Cerebellar nuclear complex (tissue), 1 donor: ENCODE measurements around the gene ENPP3.

Experiments used
- DNase-seq, 2 experiments: peaks; one replicate each; lab custom pipeline; 2025; lab: John Stamatoyannopoulos, UW

The ENPP3 gene

DNA sequence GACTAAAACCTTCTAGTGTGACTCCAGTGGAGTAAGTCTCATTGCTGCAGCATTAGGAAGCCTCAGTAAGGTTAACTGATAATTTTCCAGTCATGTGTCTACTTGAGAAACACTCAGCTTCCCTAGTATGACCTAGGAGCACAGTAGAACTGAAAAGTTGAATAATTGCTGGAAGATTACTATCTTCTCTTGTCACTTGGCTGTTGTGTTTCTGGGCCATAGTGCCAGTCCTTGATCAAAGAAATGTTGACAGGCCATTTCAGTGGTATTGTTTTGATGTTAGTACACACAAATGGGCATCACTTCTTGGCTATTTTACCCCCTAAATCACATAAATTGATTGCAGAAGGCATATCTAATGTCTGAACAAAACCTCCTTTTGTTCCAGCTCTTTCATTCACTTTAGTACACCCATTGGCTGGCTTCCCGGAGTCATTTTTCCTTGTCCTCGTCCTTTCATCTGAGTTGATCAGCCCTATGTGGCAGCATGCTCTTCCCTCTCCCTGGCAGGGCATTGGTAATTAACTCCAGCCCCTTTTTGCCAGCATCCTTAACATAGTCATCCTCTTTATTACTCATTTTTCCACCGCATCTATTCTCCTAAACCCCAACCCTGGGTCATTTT lies 6.0 kb downstream of the ENPP3 start:
- no peak for DNase-seq

DNA sequence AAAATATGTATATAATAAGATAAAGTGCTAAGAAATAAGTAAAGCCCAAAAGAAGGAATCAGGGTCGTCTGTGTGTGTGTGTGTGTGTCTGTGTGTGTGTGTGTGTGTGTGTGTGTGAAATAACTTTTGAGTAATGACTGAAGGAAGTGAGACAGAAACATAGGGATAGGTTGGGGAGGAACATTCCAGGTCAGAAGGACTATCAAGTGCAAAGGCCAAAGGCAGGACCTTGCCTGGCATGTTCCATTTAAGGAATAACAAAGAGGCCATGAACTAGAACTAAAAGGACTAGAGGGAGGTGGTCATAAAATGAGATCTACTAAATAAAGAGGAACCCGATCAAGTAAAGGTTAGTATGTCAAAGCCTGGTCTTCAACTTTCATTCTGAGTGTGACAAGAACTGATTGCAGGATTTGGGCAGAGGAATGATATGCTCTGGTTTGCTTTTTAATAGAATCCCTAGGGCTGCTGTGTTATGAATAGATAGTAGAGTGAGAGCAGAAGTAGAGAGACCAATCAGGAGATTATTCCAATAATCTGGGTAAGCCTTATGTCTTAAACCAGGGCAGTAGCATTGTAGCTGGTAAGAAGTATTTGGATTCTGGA lies 6.9 kb downstream of the ENPP3 start:
- DNase-seq: no peak

DNA sequence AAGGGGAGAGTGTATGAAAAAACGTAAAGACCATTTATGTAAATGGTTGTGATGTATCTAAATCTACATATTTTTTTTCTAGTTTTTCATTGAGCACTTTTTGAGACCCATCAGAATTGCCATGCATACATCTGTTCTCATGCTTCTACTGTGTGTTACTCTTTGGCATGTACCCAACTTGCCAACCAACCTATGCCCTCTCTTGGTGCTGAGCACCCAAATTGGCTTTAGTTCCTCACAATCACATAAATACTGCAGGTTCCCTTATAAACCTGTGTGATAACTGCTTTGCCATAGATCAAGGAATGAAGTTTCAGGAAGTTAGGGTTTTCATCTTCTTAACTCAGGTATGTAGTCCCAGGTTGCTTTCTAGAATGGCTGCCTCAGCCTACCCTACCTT lies 7.8 kb downstream of the ENPP3 start:
- DNase-seq: no peak

DNA sequence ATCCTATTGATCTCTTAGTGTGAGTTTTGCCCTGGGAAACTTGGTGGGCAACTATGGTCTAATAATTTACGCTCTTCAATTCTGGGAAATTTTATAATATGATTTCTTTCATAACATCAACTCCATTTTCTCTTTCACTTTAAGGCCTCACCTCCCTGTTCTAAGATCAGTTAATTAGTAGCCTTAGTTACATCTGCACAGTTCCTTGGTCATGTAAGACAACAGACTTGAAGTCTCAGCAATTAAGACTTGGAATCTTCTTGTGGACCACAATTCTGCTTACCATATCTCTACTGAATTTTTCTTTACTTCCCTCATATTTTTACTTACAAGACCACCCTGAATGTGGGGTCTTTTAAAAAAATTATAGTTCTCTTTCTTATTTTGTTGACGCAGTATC lies 8.7 kb downstream of the ENPP3 start:
- DNase-seq: no peak

DNA sequence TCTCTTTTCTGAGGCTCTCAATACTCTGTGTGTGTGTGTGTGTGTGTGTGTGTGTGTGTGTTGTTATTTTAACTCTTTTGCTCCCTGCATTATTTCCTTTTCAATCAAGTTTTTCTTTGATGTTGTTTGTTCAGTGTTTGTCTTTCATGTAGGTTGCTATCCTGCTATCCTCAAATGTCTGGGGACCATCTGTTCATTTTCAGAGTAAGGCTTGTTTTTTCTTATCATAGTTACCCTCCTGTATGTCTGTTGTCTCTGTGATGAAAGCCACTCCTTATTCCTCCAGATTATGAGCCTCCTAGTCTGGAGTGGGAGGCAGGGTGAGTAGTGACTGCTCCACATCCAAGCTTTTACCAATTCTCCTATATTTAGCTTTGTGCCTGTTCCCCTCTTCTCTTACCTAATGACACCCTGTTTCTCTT lies 9.2 kb downstream of the ENPP3 start:
- DNase-seq: no peak

DNA sequence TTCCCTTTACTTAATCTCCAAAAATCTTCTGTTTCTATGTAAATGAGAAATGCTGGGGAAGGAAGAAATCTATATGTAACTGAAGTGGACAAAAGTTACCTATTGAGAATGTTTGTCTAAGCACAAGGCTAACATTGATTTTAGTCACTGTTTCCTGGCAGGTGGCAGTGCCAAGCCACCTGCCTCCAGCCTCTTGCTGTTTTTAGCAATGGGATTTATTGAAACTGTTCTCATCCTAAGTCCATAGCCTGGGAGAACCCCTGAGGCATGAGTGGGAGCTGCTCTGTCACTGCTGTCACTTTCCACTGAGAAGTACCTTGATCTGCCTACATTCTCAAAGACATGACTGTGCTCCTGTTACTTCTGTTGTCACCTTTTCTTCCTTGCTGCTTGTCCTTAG lies 14.7 kb downstream of the ENPP3 start:
- DNase-seq: no peak

DNA sequence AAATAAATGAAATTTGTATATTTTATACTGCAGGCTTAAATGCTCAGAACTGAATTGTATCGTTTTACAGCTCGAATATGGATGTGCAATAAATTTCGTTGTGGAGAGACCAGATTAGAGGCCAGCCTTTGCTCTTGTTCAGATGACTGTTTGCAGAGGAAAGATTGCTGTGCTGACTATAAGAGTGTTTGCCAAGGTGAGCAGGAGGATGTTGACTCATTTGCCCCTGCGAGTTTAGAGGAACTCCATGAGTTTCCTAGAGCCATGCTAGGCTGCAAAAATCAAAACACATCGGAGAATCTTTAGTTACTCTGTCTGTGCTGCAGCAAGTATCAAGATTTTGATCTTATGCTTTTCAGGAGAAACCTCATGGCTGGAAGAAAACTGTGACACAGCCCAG lies 15.4 kb downstream of the ENPP3 start:
- no peak for DNase-seq

DNA sequence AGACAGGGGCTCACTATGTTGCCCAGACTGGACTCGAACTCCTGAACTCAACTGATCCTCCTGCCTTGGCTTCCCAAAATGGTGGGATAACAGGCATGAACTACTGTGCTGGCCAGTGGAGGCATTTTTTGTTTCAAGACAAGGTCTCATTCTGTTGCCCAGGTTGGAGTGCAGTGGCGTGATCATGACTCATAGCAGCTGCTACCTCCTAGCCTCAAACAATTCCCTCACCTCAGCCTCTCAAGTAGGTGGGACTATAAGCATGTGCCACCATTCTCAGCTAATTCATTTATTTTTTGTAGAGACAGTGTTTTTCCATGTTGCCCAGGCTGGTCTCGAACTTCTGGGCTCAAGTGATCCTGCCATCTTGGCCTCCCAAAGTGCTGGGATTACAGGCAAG lies 17.2 kb downstream of the ENPP3 start:
- DNase-seq: no peak

DNA sequence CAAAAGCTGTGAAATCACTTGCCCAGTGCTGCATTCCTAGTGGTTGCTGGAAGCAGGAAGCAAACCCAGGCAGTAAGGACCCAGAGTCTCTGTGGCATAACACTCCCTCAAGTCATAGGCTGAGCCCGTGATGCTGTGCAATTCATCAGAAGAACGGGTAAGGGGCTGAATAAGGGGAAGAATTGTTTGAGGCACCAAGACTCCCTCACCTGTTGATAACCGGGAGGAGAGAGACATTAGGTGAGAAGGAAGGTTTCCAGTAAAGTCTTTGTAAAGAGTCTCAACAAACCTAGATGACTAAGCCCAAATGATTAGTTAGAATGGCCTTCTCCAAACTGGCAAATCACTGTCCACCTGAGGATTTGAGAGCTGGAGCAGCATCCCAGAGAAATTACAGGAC lies 18.3 kb downstream of the ENPP3 start:
- DNase-seq: no peak

DNA sequence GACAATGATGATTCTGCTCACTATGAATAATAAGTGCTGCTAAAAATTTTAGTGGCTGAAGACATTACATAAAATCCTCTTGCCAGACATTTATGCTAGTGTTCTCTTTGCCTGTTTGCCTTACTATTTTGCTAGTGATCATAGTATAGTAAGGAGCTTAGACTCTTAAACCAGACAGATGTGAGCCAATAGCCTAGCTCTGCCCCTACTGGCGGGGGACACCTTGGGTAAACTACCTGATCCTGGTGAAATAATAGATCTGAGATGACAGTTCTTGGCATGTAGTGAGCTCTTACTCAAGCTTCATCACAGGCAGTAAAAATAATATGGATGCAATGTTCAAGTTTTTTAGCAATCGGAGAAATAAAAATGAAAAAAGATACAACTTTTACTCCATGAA lies 18.8 kb downstream of the ENPP3 start:
- no peak for DNase-seq

DNA sequence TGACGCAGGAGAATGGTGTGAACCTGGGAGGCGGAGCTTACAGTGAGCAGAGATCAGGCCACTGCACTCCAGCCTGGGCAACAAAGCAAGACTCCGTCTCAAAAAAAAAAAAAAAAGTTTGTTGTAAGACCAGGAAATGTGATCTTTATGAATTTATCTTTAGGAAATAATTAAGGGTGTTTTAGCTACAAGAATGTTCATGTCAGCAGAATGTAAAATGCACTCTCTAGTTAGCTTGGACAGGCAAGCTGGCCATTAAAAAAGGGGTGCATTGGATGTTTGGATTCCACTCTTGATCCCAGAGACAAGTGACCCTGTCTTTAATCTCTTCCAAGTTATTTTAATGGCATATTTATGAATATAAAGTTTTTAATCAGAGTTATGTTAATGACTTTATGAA lies 19.6 kb downstream of the ENPP3 start:
- no peak for DNase-seq

DNA sequence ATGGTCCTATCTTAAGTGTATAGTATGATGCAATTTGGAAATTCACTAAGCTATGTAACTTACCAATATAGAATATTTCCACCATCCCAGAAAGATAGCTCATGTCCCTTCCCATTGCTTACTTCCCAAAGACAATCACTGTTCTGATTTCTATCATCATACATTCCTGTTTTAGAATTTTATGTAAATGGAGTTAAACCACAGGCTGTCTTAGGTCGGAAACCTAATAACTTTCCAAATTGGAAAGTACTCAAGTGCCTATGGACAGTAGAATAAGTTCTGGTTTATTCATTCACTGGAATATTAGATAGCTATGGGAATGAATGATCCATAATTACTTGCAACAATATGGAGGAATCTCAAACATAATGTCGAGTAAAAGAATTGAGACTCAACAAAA lies 20.1 kb downstream of the ENPP3 start:
- no peak for DNase-seq

DNA sequence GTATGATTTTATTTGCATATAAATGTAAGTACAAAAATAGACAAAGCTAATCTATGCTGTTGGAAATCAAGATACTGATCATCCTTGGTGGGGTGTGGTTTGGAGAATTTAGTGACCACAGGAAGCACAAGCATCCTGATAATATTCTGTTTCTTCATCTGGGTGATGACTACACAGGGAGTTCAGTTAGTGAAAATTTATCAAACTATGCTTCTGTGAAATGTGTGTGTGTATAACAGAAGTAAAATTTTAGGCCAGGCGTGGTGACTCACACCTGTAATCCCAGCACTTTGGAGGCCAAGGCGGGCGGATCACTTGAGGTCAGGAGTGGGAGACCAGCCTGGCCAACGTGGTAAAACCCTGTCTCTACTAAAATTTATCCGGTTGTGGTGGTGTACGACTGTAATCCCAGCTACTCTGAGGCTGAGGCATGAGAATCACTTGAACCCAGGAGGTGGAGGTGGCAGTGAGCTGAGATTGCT lies 20.6 kb downstream of the ENPP3 start:
- no peak for DNase-seq

DNA sequence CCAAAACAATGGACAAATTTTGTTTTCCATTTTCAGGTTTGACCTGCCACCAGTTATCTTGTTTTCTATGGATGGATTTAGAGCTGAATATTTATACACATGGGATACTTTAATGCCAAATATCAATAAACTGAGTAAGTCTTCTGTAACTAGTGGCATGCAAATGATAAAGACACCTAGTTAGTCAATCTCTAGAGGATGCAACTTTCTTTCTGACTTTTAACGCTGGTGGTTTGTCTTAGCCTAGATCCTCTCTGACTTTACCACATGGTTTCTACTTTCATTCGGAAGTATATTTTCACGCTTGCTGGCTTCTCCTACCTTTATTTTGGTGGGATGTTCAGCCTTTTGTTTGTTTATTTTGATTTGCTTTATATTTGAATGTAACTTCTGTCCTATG lies 21.2 kb downstream of the ENPP3 start:
- DNase-seq: no peak

DNA sequence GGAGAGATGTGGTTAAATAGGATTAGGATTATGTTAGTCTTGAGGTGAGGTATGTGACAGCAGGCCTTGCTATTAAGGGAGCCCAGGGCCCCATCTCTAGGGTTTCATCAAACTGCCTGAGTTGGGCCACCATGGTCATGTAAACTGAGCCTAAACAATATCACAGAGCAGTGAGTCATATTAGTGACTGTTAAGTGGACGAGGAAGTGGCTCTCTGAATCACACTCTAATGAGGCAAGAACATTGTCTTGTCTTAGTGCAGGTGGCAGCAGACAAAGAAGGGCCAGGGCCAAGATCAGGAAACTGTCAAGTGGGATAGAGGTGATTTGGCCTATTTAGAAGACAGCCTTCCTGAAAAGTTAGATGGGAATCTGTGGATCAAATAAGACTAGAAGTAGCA lies 23.1 kb downstream of the ENPP3 start:
- DNase-seq: no peak

DNA sequence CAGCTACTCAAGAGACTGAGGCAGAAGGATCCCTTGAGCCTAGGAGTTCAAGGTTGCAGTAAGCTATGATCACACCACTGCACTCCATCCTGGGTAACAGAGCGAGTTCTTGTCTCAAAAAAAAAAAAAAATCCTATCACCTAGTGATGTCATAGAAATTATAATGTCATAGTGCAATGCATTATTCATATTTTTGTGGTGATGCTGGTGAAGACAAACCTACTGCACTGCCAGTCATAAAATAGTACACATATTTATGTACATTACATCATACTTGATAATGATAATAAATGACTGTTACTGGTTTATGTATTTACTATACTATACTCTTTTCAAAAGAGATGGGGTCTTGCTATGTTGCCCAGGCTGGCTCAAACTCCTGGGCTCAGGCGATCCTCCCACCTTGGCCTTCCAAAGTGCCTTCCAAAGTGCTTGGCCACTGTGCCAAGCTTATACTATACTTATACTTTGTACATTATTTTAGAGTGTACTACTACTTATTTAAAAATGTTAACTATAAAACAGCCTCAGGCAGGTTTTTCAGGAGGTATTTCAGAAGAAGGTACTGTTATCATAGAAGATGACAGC lies 26.6 kb downstream of the ENPP3 start:
- DNase-seq: no peak

DNA sequence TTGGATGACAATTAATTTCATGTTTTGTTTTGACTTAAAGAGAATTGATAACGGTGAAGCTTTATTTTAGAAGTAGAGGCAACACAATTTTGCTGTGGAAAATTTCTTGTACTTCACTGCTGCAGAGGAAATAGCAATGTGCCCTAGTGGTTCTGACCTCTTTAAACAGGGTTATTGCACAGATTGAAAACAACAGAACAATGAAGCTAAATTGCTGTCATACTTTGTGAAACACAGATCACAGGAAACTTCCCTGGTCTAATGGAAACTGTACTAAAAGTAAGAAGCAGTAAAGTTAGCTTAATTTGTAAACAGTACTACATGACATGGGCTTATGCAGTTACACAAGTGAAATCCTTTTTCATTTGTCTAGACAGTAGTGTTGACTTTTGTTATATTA lies 32.8 kb downstream of the ENPP3 start:
- no peak for DNase-seq

DNA sequence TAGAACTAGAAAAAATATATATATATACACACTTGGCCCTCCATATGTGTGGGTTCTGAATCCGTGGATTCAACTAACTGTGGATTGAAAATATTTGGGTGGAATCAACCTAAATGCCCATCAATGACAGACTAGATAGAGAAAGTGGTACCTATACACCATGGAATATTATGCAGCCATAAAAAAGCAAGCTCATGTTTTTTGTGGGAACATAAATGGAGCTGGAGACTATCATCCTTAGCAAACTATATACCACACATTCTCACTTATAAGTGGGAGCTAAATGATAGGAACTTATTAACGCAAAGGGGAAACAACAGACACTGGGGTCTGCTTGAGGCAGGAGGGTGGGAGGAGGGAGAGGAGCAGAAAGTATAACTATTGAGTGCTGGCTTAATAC lies 36.1 kb downstream of the ENPP3 start:
- no peak for DNase-seq

DNA sequence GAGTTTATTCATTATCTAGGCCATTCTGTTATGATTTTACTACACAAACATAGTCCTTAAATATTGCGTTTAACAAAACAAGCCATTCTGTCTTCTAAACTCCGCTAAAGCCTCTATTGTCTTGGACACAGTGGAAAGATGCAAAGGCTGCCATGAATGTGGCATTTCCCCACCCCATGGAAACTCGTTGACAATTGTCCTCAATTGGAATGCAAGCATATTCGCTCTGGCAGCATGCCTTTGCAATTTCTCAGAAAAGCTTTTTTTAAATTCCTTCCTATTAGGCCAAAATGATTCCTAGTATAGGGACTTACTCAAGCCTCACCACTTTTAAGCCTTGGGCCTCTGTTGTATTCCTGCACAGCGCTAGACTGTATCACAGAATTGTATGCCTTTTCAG lies 41.3 kb downstream of the ENPP3 start:
- no peak for DNase-seq

DNA sequence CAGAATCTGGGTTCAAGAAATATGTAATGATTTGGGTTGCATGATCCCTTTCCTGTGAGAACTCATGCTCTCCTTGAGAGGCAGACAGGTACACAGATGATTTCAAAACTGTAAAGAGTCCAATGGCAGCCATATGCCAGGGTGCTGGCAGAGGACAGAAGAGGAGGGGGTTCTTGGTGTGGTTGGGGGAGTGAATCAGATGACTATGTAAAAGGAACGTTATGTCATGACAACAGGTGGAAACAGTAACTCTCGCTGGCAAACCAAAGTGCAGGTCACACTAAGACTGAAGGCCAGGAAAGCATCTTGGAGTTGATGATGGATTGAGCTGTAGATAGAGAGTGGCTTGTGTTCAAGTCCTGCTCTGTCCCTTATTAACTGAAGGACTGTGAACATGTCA lies 43.8 kb downstream of the ENPP3 start:
- no peak for DNase-seq

DNA sequence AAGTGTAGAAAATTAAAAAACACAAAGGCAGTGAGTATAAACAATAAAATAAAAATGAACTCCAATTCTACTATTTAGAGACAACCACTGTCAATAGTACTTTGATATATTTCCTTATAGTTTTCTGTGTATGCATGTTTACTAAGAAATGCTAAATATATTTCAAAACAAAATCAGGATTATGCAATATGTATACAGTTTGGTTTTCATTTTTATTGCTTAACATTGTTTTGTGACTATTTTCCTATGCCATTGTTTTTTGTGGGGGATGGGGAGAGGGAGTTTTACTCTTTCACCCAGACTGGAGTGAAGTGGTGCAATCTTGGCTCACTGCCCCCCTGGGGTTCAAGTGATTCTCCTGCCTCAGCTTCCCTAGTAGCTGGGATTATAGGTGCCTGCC lies 44.5 kb downstream of the ENPP3 start:
- DNase-seq: no peak

DNA sequence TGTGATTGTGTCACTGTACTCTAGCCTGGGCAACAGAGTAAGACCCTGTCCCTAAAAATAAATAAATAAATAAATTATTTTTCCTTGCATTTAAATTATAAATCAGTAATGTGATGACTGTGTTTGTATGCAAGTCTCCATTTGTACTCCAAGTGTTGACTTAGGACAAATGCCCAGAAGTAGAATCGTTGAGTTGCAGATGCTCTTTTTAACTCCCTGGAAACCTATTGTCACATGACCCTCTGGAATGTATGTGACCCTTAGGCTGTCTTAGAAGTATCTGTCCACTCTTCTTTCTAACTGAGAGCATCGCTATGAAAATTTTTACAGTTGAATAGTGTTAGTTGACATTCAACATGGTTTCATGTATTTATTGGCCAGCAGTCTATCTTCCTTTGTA lies 45.3 kb downstream of the ENPP3 start:
- DNase-seq: no peak

DNA sequence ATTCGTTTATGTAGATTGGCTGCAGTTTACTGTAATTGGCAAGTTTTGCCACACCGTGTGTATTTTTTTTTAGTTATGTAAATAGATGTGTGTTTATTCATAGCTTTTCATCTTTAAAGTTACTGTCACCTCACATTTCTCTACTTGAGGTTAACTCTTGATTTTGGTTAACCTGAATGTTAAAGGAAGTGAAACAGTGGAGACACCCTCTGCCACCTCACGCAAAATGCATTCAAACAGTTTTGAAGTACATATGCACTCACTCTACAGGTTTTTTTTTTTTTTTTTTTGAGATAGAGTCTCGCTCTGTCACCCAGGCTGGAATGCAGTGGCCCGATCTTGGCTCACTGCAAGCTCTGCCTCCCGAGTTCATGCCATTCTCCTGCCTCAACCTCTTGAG lies 46.4 kb downstream of the ENPP3 start:
- DNase-seq: no peak

DNA sequence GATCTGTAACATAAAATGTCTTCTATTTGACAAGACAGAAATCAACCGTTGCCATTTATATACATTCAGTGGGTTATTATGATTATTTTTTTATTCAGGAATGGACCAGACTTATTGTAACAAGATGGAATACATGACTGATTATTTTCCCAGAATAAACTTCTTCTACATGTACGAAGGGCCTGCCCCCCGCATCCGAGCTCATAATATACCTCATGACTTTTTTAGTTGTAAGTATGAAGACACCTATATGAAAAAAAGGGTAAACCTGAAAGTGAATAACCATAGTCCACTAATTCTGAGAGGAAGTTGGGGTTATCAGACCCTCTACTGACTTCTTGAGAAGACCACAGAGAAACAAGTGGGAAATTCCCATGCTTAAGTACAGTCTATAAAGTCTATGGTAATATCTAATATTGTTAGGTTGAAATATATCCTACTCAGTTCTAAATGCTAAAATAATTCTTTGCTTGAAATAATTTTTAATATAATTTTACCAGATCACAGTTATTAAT lies 48.2 kb downstream of the ENPP3 start:
- no peak for DNase-seq
